ENCODE results near the gene HEPHL1.

GRCh38 chr11:93974759-93975158 lies 46.4 kb upstream of the HEPHL1 start:
- TF ChIP-seq, protein P1, sequence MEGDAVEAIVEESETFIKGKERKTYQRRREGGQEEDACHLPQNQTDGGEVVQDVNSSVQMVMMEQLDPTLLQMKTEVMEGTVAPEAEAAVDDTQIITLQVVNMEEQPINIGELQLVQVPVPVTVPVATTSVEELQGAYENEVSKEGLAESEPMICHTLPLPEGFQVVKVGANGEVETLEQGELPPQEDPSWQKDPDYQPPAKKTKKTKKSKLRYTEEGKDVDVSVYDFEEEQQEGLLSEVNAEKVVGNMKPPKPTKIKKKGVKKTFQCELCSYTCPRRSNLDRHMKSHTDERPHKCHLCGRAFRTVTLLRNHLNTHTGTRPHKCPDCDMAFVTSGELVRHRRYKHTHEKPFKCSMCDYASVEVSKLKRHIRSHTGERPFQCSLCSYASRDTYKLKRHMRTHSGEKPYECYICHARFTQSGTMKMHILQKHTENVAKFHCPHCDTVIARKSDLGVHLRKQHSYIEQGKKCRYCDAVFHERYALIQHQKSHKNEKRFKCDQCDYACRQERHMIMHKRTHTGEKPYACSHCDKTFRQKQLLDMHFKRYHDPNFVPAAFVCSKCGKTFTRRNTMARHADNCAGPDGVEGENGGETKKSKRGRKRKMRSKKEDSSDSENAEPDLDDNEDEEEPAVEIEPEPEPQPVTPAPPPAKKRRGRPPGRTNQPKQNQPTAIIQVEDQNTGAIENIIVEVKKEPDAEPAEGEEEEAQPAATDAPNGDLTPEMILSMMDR (IDR thresholded peaks at IDR 0.05; ENCODE audit: low read length): no peak
- no peak for TF ChIP-seq EZH2 (IDR thresholded peaks at IDR 0.05; ENCODE audit: borderline replicate concordance, low read length)

Measured in OCI-LY1 (cell line).